A549 (cell line): ENCODE data around the gene SMPDL3B. TPM values are rescaled to one million over a fixed set of nuclear protein-coding genes. Genes with fewer than 3 reads are reported as not detected.
A peak's percentile ranks its signal among the peaks of the same experiment; 100 is the strongest.

Source experiments
- ATAC-seq, 2 experiments: fragments of 200-7000 bp in 1 of 2; fragments of >200 bp in 1 of 2; cut with Nextera tagmentation in 1 of 2; cut with Tn5 transposase in 1 of 2; 3 replicates each; pipeline versions ENCODE4 v1.8.0 to v1.9.1; 2018 to 2020; ENCODE audit warnings: mild to moderate bottlenecking in 1 of 2, moderate library complexity in 1 of 2
- CTCF ChIA-PET: fragments of 300-600 bp; sonication (Branson Sonifier 250); formaldehyde crosslinking; extraction: SDS; loops from one replicate; lab custom pipeline; 2021; ENCODE audit warnings: antibody characterized with exemption, inconsistent platforms; lab: Yijun Ruan, JAX
- POLR2A ChIA-PET: fragments of 350-600 bp; formaldehyde crosslinking; extraction: SDS; loops from one replicate; lab custom pipeline; 2021; ENCODE audit warnings: antibody characterized with exemption, inconsistent platforms; lab: Yijun Ruan, JAX
- DNase-seq, 2 experiments: peaks; one replicate each; pipeline versions ENCODE4 v3.0.0 to v3.0.0-alpha.2; 2011 to 2016; ENCODE audit warnings: low read depth in 1 of 2, low spot score in 1 of 2
- FAIRE-seq: peaks from 2 replicates; lab custom pipeline; 2011; peaks lifted over from hg19 to GRCh38; lab: Jason Lieb, UNC
- H3K27ac ChIP-seq, 2 experiments: fragments of >200 bp; sonication (Bioruptor Twin); formaldehyde crosslinking; 3 replicates each; pipeline ENCODE4 v1.5.1; 2016 to 2017
- H3K4me1 ChIP-seq: fragments of >200 bp; sonication (Bioruptor Twin); formaldehyde crosslinking; 3 replicates; pipeline ENCODE4 v1.6.1; 2016
- H3K4me2 ChIP-seq: fragments of >200 bp; sonication (Bioruptor Twin); formaldehyde crosslinking; 3 replicates; pipeline ENCODE4 v1.6.1; 2016
- H3K4me3 ChIP-seq: fragments of >200 bp; sonication (Bioruptor Twin); formaldehyde crosslinking; 3 replicates; pipeline ENCODE4 v1.5.1; 2016
- H3K9me3 ChIP-seq: fragments of >200 bp; sonication (Bioruptor Twin); formaldehyde crosslinking; 3 replicates; pipeline ENCODE4 v1.6.1; 2016
- ATOH8 ChIP-seq: fragments of 250-450 bp; sonication (Bioruptor Pico); IDR thresholded peaks from 2 replicates; pipeline ENCODE4 v1.5.0; 2020; ENCODE audit warnings: low read depth, mild to moderate bottlenecking, moderate library complexity
- EHMT2 ChIP-seq: fragments of 200-600 bp; sonication (generic); IDR thresholded peaks from 2 replicates; pipeline ENCODE4 v1.6.1; 2016; ENCODE audit warnings: antibody characterized with exemption, low read depth, mild to moderate bottlenecking, moderate library complexity
- EP300 ChIP-seq, 2 experiments: fragments of >200 bp; sonication (Bioruptor Twin); formaldehyde crosslinking; IDR thresholded peaks; 2 replicates in 1 of 2; 3 replicates in 1 of 2; pipeline ENCODE4 v1.6.1; 2016 to 2017
- ESRRA ChIP-seq: fragments of 150-350 bp; IDR thresholded peaks from 2 replicates; pipeline ENCODE4 v1.6.1; 2014; ENCODE audit warnings: mild to moderate bottlenecking, low read length, borderline replicate concordance
- HDAC2 ChIP-seq: fragments of 200-600 bp; sonication (generic); IDR thresholded peaks from 2 replicates; pipeline ENCODE4 v1.6.1; 2016
- HES2 ChIP-seq: fragments of >200 bp; sonication (Bioruptor Twin); formaldehyde crosslinking; IDR thresholded peaks from 2 replicates; pipeline ENCODE4 v1.6.1; 2016
- HEYL ChIP-seq: fragments of 250-450 bp; sonication (Bioruptor Pico); IDR thresholded peaks from 2 replicates; pipeline ENCODE4 v1.8.0; 2021; ENCODE audit warnings: mild to moderate bottlenecking, moderate library complexity
- HOXA7 ChIP-seq: fragments of 250-450 bp; sonication (Bioruptor Pico); IDR thresholded peaks from 2 replicates; pipeline ENCODE4 v1.5.0; 2020; ENCODE audit warnings: mild to moderate bottlenecking, moderate library complexity
- JUN ChIP-seq, 2 experiments: fragments of >200 bp; sonication (Bioruptor Twin); formaldehyde crosslinking; IDR thresholded peaks; 2 replicates in 1 of 2; 3 replicates in 1 of 2; pipeline ENCODE4 v1.6.1; 2016 to 2017
- KDM5A ChIP-seq: fragments of 200-600 bp; sonication (generic); IDR thresholded peaks from 2 replicates; pipeline ENCODE4 v1.6.1; 2016; ENCODE audit warnings: antibody characterized with exemption, mild to moderate bottlenecking
- MAFK ChIP-seq: fragments of 450-650 bp; IDR thresholded peaks from 2 replicates; pipeline ENCODE4 v1.6.1; 2014; ENCODE audit not compliant: partially characterized antibody
- MYC ChIP-seq: IDR thresholded peaks from 2 replicates; pipeline ENCODE4 v1.6.1; 2012; ENCODE audit warnings: mild to moderate bottlenecking, inconsistent platforms, low read length, improper control_type of control experiment, borderline replicate concordance
- NFE2L2 ChIP-seq: fragments of 150-350 bp; conservative IDR thresholded peaks from 2 replicates; pipeline ENCODE4 v1.6.1; 2014; ENCODE audit warnings: low read length
- NR3C1 ChIP-seq: fragments of >200 bp; sonication (Bioruptor Twin); formaldehyde crosslinking; IDR thresholded peaks from 3 replicates; pipeline ENCODE4 v1.6.1; 2017
- PBX3 ChIP-seq: IDR thresholded peaks from 2 replicates; pipeline ENCODE4 v1.6.1; 2012
- PHF8 ChIP-seq: fragments of 200-600 bp; sonication (generic); IDR thresholded peaks from 2 replicates; pipeline ENCODE4 v1.6.1; 2016; ENCODE audit warnings: low read depth, mild to moderate bottlenecking, antibody characterized with exemption, moderate library complexity, borderline replicate concordance
- POLR2AphosphoS2 ChIP-seq: conservative IDR thresholded peaks from 2 replicates; pipeline ENCODE4 v1.6.1; 2012; ENCODE audit warnings: low read length, improper control_type of control experiment, inconsistent platforms
- RAD21 ChIP-seq, 2 experiments: fragments of >200 bp in 1 of 2; sonication (Bioruptor Twin) in 1 of 2; formaldehyde crosslinking in 1 of 2; IDR thresholded peaks in 1 of 2; conservative IDR thresholded peaks in 1 of 2; 2 replicates in 1 of 2; 3 replicates in 1 of 2; pipeline ENCODE4 v1.6.1; 2012 to 2018; ENCODE audit warnings: inconsistent platforms in 1 of 2
- SMC3 ChIP-seq: fragments of >200 bp; sonication (Bioruptor Twin); formaldehyde crosslinking; IDR thresholded peaks from 3 replicates; pipeline ENCODE4 v1.6.1; 2018; ENCODE audit warnings: inconsistent platforms
- TP53 ChIP-seq: fragments of 250-450 bp; sonication (Bioruptor Pico); IDR thresholded peaks from 2 replicates; pipeline ENCODE4 v1.5.0; 2021; ENCODE audit warnings: mild to moderate bottlenecking, moderate library complexity
- ZFP36 ChIP-seq: fragments of 450-650 bp; IDR thresholded peaks from 2 replicates; pipeline ENCODE4 v1.6.1; 2014; ENCODE audit warnings: borderline replicate concordance; ENCODE audit not compliant: partially characterized antibody
- ZNF302 ChIP-seq: fragments of 250-450 bp; sonication (Bioruptor Pico); IDR thresholded peaks from 2 replicates; pipeline ENCODE4 v1.9.0; 2021; ENCODE audit warnings: inconsistent platforms, mild to moderate bottlenecking, moderate library complexity
- ZSCAN20 ChIP-seq: fragments of 250-450 bp; sonication (Bioruptor Pico); IDR thresholded peaks from 2 replicates; pipeline ENCODE4 v1.8.0; 2022; ENCODE audit warnings: mild to moderate bottlenecking, moderate library complexity
- WGBS: methylation state at CpG from one replicate; pipeline ENCODE4 v1.1.6; 2017; ENCODE audit errors: missing lambda C conversion rate; 5-methylcytosine and 5-hydroxymethylcytosine counted together
- polyA plus RNA-seq, 4 experiments: library from polyadenylated mRNA; depleted of rRNA in 3 of 4; stranded (reverse); fragments of >200 nt; fragmentation: RNase III in 1 of 4; extraction: RNeasy Plus Mini Kit Qiagen cat#74134 plus additional on column Dnase treatment in 1 of 4; gene quantifications; 2 replicates in 3 of 4; 3 replicates in 1 of 4; pipeline ENCODE4 v1.2.3, GENCODE V29; 2011 to 2017

SMPDL3B gene
- polyA plus RNA-seq, 2 of the 4 experiments (the other 2 are of a cell fraction): 1.7 to 4.0 TPM

- FAIRE-seq (no peak), ATAC-seq (no peak), DNase-seq (no peak)
- H3K4me1 ChIP-seq: no peaks in the 10 kb centered on the region
- H3K4me3 ChIP-seq: no peak overlapping the region
- H3K4me2 ChIP-seq: no peak overlapping the region
- H3K9me3 ChIP-seq: no peaks in the 10 kb centered on the region
- 68% methylated on average over 3 of the region's 3 CpGs for WGBS
- ChIA-PET POLR2A (no interaction called here), CTCF (interaction anchor here (1.0 kb wide), 1 partner anchor 36 kb away, joined by 5 read pairs; no protein-coding TSS in a partner anchor)
- H3K27ac ChIP-seq: no peak overlapping the region
- no peak for TF ChIP-seq HES2
- TF ChIP-seq HOXA7 (CRISPR knock-in tag): no peak
- TF ChIP-seq SMC3: no peak
- TF ChIP-seq HEYL: no peak
- TF ChIP-seq ZSCAN20: no peak
- no peak for TF ChIP-seq EHMT2
- no peak for TF ChIP-seq EP300 (IDR thresholded peaks at IDR 0.05)
Measured at GRCh38 chr1:27922272-27922671, 12.5 kb upstream of the SMPDL3B start.

GRCh38 chr1:27928216-27928954 lies 6.4 kb upstream of the SMPDL3B start:
- DNase-seq: peak in 1 of 2 experiments; percentile 16
- Histone ChIP-seq H3K27ac (no peak overlapping the region), H3K4me2 (no peak overlapping the region), H3K9me3 (no peaks in the 10 kb centered on the region), H3K4me1 (no peaks in the 10 kb centered on the region; the same call in 2 of the 3 replicates), H3K4me3 (no peak overlapping the region)
- 57% methylated on average over 4 of the region's 5 CpGs for WGBS
- no peak for FAIRE-seq
- TF ChIP-seq POLR2AphosphoS2 (no peak), ZFP36 (no peak), KDM5A (no peak), SMC3 (no peak), PBX3 (no peak), PHF8 (no peak), MAFK (no peak), JUN (IDR thresholded peaks at IDR 0.05) (no peak), ATOH8 (CRISPR knock-in tag) (no peak), HDAC2 (no peak)
- ChIA-PET CTCF (interaction anchor here (0.5 kb wide), 1 partner anchor 809 kb away, joined by 3 read pairs; no protein-coding TSS in a partner anchor), POLR2A (no interaction called here)
- no peak for ATAC-seq

- FAIRE-seq (no peak), DNase-seq (no peak)
- H3K4me3 ChIP-seq: no peak overlapping the region
- POLR2A ChIA-PET: no interaction called here
- H3K4me1 ChIP-seq: peaks cover 17% of the 10 kb centered on the region; the same call in 2 of the 3 replicates
- H3K4me2 ChIP-seq: no peak overlapping the region
- H3K27ac ChIP-seq: no peak overlapping the region
- no peak for TF ChIP-seq NR3C1
- no peak for TF ChIP-seq ZNF302 (CRISPR knock-in tag)
- TF ChIP-seq TP53 (CRISPR knock-in tag): no peak
- TF ChIP-seq ESRRA: no peak
- no peak for TF ChIP-seq KDM5A
- TF ChIP-seq HEYL: no peak
- no peak for TF ChIP-seq MYC
- TF ChIP-seq ATOH8 (CRISPR knock-in tag): no peak
- no peak for TF ChIP-seq RAD21 (conservative IDR thresholded peaks at IDR 0.05 in 1 of 2, IDR thresholded peaks at IDR 0.05 in 1 of 2)
- TF ChIP-seq NFE2L2: no peak
- no peak for TF ChIP-seq HOXA7 (CRISPR knock-in tag)
- TF ChIP-seq ZFP36: no peak
- TF ChIP-seq, all 56 proteins: peak for 0
- H3K9me3 ChIP-seq: no peaks in the 10 kb centered on the region
- 70% methylated on average over 6 of the region's 6 CpGs for WGBS
- CTCF ChIA-PET: interaction anchor here (1.0 kb wide), 3 partner anchors 10 to 279 kb away, joined by 3 read pairs; no protein-coding TSS in a partner anchor
- no peak for ATAC-seq
Measured at GRCh38 chr1:27931184-27931583, 3.6 kb upstream of the SMPDL3B start.
